Testis (tissue), 3 donors: Measurements from ENCODE around the gene SMIM23. TPM values are rescaled to one million over a fixed set of nuclear protein-coding genes. Genes with fewer than 3 reads are reported as not detected.

ENCODE experiments used
- DNase-seq: peaks from one replicate; pipeline ENCODE4 v3.0.0-alpha.2; 2019
- H3K27ac ChIP-seq, 2 donors: fragments of 200-600 bp; sonication (generic); one replicate each; pipeline ENCODE4 v1.5.1; 2019
- H3K27me3 ChIP-seq: fragments of 200-600 bp; sonication (generic); one replicate; pipeline ENCODE4 v1.5.1; 2019
- H3K36me3 ChIP-seq: fragments of 200-600 bp; sonication (generic); one replicate; pipeline ENCODE4 v1.5.1; 2017; ENCODE audit warnings: low read depth; ENCODE audit errors: missing control alignments
- H3K4me1 ChIP-seq: fragments of 200-600 bp; sonication (generic); one replicate; pipeline ENCODE4 v1.5.1; 2019
- H3K4me3 ChIP-seq, 2 donors: fragments of 200-600 bp; sonication (generic); one replicate each; pipeline ENCODE4 v1.5.1; 2017 to 2019
- H3K9me3 ChIP-seq: fragments of 200-600 bp; sonication (generic); one replicate; pipeline ENCODE4 v1.5.1; 2017
- POLR2A ChIP-seq: fragments of 450-650 bp; IDR thresholded peaks from one replicate; pipeline ENCODE4 v1.6.1; 2017; ENCODE audit warnings: antibody characterized with exemption, mild to moderate bottlenecking, moderate library complexity
- WGBS, 2 donors: methylation state at CpG; one replicate each; pipeline ENCODE4 v1.1.5; 2018; 5-methylcytosine and 5-hydroxymethylcytosine counted together
- intact Hi-C: fragments of 100-400 bp; cut with DNase I; formaldehyde crosslinking; loops from one replicate; pipeline ENCODE4 v1.15.1; 2023; ENCODE audit warnings: low total_unique reads
- polyA plus RNA-seq: library from polyadenylated mRNA; stranded (reverse); fragments of 350-450 nt; fragmentation: Illumina TruSeq; extraction: RNeasy Lipid Tissue Mini Kit (QIAGEN cat#74804); gene quantifications from one replicate; pipeline ENCODE4 v1.2.3, GENCODE V29; 2014; ENCODE audit warnings: low read depth, low replicate concordance; ENCODE audit not compliant: insufficient read depth
- total RNA-seq, 2 donors: library from RNA; depleted of rRNA; stranded (reverse); fragments of >200 nt; gene quantifications; one replicate each; pipeline ENCODE4 v1.2.3, GENCODE V29; 2016
- TF ChIP-seq, protein P1 (sequence below), 3 experiments: fragments of 450-650 bp in 2 of 3; fragments of 200-600 bp in 1 of 3; sonication (generic) in 1 of 3; IDR thresholded peaks; one replicate each; pipeline ENCODE4 v1.5.1; 2016 to 2019; ENCODE audit warnings: antibody characterized with exemption in 3 of 3, mild to moderate bottlenecking in 2 of 3, moderate library complexity in 1 of 3

The SMIM23 gene
- total and polyA plus RNA-seq, 3 donors from 2014 or later, result 1.4 to 24.4 (median 3.4) TPM

DNA sequence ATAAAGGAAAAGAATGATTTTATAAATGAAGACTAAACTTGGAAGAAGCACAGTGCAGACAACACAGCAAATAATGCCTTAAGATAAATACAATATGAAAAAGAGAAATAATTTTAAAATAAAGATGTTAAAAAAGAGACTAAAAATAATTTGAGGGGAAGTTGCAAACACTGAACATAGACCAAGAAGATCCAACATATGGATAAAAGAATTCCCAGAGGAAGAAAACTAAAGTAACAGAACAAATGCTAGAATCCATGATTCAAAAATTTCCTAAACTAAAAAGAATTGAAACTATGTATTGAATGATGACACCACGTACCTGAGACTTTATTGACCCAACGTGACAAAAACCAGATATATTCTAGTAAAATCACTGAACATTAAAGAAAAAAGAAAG is 18.7 kb upstream of the SMIM23 start:
- no peaks in the 10 kb centered on the region for H3K4me1 ChIP-seq
- no peak for DNase-seq
- 86 to 95% methylated on average over 2 of the region's 2 CpGs for WGBS, 2 donors
- intact Hi-C loops, result no loop called here
- H3K36me3 ChIP-seq, result no peaks in the 10 kb centered on the region
- no peak for TF ChIP-seq POLR2A
- TF ChIP-seq, protein P1, sequence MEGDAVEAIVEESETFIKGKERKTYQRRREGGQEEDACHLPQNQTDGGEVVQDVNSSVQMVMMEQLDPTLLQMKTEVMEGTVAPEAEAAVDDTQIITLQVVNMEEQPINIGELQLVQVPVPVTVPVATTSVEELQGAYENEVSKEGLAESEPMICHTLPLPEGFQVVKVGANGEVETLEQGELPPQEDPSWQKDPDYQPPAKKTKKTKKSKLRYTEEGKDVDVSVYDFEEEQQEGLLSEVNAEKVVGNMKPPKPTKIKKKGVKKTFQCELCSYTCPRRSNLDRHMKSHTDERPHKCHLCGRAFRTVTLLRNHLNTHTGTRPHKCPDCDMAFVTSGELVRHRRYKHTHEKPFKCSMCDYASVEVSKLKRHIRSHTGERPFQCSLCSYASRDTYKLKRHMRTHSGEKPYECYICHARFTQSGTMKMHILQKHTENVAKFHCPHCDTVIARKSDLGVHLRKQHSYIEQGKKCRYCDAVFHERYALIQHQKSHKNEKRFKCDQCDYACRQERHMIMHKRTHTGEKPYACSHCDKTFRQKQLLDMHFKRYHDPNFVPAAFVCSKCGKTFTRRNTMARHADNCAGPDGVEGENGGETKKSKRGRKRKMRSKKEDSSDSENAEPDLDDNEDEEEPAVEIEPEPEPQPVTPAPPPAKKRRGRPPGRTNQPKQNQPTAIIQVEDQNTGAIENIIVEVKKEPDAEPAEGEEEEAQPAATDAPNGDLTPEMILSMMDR (IDR thresholded peaks at IDR 0.05), result no peak
- no peak overlapping the region for H3K27ac ChIP-seq
- no peaks in the 10 kb centered on the region for H3K27me3 ChIP-seq
- H3K4me3 ChIP-seq, result no peak overlapping the region
- H3K9me3 ChIP-seq, result no peaks in the 10 kb centered on the region

DNA sequence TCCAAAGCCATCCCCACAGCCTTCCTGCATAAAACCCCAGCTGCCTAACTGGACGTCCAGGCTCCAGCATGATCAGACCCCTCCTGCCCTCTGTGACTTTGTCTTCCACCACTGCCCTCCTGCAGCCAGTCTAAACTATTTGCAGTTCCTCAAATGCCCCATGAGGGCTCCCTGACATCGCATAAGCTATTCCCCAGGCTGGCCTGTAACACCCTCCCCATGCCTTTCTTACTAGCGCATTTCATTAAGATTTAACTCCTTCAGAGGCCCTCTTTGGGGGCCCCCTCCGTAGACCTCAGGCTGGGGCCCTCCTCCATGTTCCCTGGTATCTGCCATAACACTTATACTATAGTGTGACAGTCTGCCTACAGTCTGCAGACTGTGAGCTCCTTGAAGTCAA is 15.5 kb upstream of the SMIM23 start:
- Histone ChIP-seq H3K4me3 (no peak overlapping the region), H3K27ac (no peak overlapping the region), H3K9me3 (no peaks in the 10 kb centered on the region), H3K36me3 (no peaks in the 10 kb centered on the region), H3K4me1 (no peaks in the 10 kb centered on the region), H3K27me3 (no peaks in the 10 kb centered on the region)
- 43 to 49% methylated on average over 4 of the region's 4 CpGs for WGBS, 2 donors
- TF ChIP-seq, protein P1 (IDR thresholded peaks at IDR 0.05), result no peak
- no peak for TF ChIP-seq POLR2A
- no peak for DNase-seq
- intact Hi-C loops, result no loop called here

DNA sequence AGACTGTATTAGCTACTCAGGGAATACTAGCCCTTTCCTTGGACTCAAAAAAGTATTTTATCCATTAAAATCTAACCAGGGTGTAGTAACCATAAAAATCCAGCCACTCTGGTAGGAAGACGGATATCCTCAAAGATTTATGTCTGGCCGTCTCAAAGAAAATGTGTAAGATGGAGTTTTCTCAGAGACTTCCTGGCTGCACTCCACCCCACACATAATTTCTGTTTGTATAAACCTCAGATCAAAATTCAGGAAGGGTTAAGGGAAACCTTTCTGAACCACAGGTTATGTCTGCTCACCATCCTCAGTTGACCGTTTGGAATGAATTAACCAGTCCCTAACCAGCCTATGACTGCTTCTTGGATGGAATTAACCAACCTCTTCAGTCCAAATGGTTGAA is 13.8 kb upstream of the SMIM23 start:
- H3K4me1 ChIP-seq, result no peaks in the 10 kb centered on the region
- intact Hi-C loops, result no loop called here

DNA sequence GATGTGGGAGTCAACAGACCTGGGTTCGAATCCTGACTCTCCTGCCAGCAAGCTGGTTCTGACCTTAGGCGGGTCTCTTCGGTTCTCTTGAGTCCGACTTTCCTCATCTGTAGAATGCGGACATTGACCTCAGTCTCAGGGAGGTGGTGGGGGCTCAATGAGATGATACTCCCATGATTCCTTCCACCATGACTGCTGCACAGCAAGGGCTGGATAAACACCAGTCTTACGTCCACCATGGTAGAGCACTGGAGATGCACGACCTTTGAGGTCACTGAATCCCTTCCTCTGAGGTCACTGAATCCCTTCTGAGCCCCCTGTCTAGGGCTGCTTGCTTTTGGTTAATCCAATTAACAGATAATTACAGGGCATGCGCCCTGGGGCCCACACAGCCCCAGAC is 12.5 kb upstream of the SMIM23 start:
- Histone ChIP-seq H3K27ac (no peak overlapping the region), H3K36me3 (no peaks in the 10 kb centered on the region), H3K4me1 (no peaks in the 10 kb centered on the region), H3K27me3 (no peaks in the 10 kb centered on the region), H3K9me3 (no peaks in the 10 kb centered on the region), H3K4me3 (no peak overlapping the region)
- DNase-seq, result no peak
- TF ChIP-seq, protein P1 (IDR thresholded peaks at IDR 0.05), result no peak
- no peak for TF ChIP-seq POLR2A
- WGBS, 2 donors, result 87 to 95% methylated on average over 7 to 8 of the region's 8 CpGs
- intact Hi-C loops, result no loop called here

More for the DNA sequence above, 13.8 kb upstream of the SMIM23 start:
- no peaks in the 10 kb centered on the region for H3K9me3 ChIP-seq
- no peaks in the 10 kb centered on the region for H3K36me3 ChIP-seq
- no peak overlapping the region for H3K4me3 ChIP-seq
- no peak overlapping the region for H3K27ac ChIP-seq
- H3K27me3 ChIP-seq, result no peaks in the 10 kb centered on the region
- 54 to 72% methylated on average over 3 of the region's 3 CpGs for WGBS, 2 donors
- TF ChIP-seq, protein P1 (IDR thresholded peaks at IDR 0.05), result no peak
- no peak for TF ChIP-seq POLR2A
- DNase-seq, result no peak

DNA sequence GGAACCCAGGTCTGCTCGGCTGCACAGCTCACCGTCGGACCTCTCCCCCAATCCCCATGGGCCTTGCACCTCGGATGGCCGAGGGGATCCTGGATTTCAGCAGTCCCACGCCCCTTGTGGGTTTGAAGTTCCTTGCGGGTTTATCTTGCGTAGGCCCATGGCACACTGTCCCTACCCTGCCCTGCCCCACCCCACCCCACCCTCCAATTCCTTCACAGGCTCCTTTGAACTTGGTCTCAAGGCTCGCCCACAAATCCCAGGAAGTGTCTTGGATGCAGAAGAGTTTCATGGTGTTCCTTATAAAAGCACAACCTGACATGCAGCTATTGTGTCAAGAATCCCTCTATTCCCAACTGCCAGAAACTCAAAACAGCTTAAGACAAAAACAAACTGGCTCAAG is 11.2 kb upstream of the SMIM23 start:
- Histone ChIP-seq H3K9me3 (no peaks in the 10 kb centered on the region), H3K4me3 (no peak overlapping the region), H3K4me1 (no peaks in the 10 kb centered on the region), H3K36me3 (no peaks in the 10 kb centered on the region), H3K27me3 (no peaks in the 10 kb centered on the region), H3K27ac (no peak overlapping the region)
- no peak for DNase-seq
- TF ChIP-seq, protein P1 (IDR thresholded peaks at IDR 0.05), result no peak
- WGBS, 2 donors, result 90 to 95% methylated on average over 9 of the region's 9 CpGs
- intact Hi-C loops, result no loop called here
